Liver (tissue), 9 donors: ENCODE measurements around the gene PGA5. TPM values are rescaled to one million over a fixed set of nuclear protein-coding genes. Genes with fewer than 3 reads are reported as not detected.

Source experiments
- DNase-seq: peaks from one replicate; pipeline ENCODE4 v3.0.0-alpha.2; 2017; ENCODE audit warnings: low spot score
- H3K27ac ChIP-seq, 2 donors: one replicate each; pipeline ENCODE4 v1.7.0; 2013; ENCODE audit warnings: inconsistent platforms in 2 of 2, low read length in 2 of 2, control low read depth in 1 of 2, low read depth in 1 of 2, mild to moderate bottlenecking in 1 of 2
- H3K27me3 ChIP-seq, 4 donors: one replicate each; pipeline versions ENCODE4 v1.6.1 to v1.7.0; 2013; ENCODE audit warnings: low read length in 3 of 4, inconsistent platforms in 1 of 4, mild to moderate bottlenecking in 1 of 4, moderate library complexity in 1 of 4; ENCODE audit not compliant: control insufficient read depth in 4 of 4, insufficient read depth in 4 of 4
- H3K36me3 ChIP-seq, 4 donors: one replicate each; pipeline versions ENCODE4 v1.6.1 to v1.7.0; 2013; ENCODE audit warnings: low read length in 3 of 4, mild to moderate bottlenecking in 3 of 4, low read depth in 1 of 4, moderate library complexity in 1 of 4; ENCODE audit not compliant: control insufficient read depth in 4 of 4, insufficient read depth in 3 of 4
- H3K4me1 ChIP-seq, 4 donors: one replicate each; pipeline versions ENCODE4 v1.6.1 to v1.7.0; 2013; ENCODE audit warnings: low read length in 3 of 4, mild to moderate bottlenecking in 3 of 4, moderate library complexity in 1 of 4; ENCODE audit not compliant: control insufficient read depth in 4 of 4, insufficient read depth in 4 of 4
- H3K4me3 ChIP-seq, 3 donors: one replicate each; pipeline versions ENCODE4 v1.6.1 to v1.7.0; 2013; ENCODE audit warnings: low read length in 3 of 3, control low read depth in 1 of 3, low read depth in 1 of 3, mild to moderate bottlenecking in 1 of 3
- H3K9ac ChIP-seq, 2 donors: one replicate each; pipeline ENCODE4 v1.7.0; 2013; ENCODE audit warnings: low read length in 2 of 2, mild to moderate bottlenecking in 2 of 2, moderate library complexity in 2 of 2, control low read depth in 1 of 2, low read depth in 1 of 2
- H3K9me3 ChIP-seq, 4 donors: one replicate each; pipeline versions ENCODE4 v1.6.1 to v1.7.0; 2013; ENCODE audit warnings: low read length in 3 of 4; ENCODE audit not compliant: control insufficient read depth in 4 of 4
- EGR1 ChIP-seq, 2 donors: IDR thresholded peaks; 2 replicates each; pipeline ENCODE4 v1.6.1; 2016 to 2018; ENCODE audit warnings: antibody characterized with exemption in 2 of 2, low read depth in 2 of 2
- FOXA1 ChIP-seq: IDR thresholded peaks from 2 replicates; pipeline ENCODE4 v1.6.1; 2016; ENCODE audit warnings: antibody characterized with exemption
- FOXA2 ChIP-seq: IDR thresholded peaks from 2 replicates; pipeline ENCODE4 v1.6.1; 2016; ENCODE audit warnings: antibody characterized with exemption
- GABPA ChIP-seq, 2 donors: IDR thresholded peaks in 1 of 2; conservative IDR thresholded peaks in 1 of 2; 2 replicates each; pipeline ENCODE4 v1.6.1; 2016; ENCODE audit warnings: antibody characterized with exemption in 2 of 2, mild to moderate bottlenecking in 1 of 2, moderate library complexity in 1 of 2
- HNF4A ChIP-seq, 2 donors: conservative IDR thresholded peaks; 2 replicates each; pipeline ENCODE4 v1.6.1; 2016; ENCODE audit warnings: antibody characterized with exemption in 2 of 2, mild to moderate bottlenecking in 2 of 2
- HNF4G ChIP-seq: IDR thresholded peaks from 2 replicates; pipeline ENCODE4 v1.6.1; 2016; ENCODE audit warnings: antibody characterized with exemption
- JUND ChIP-seq, 2 donors: IDR thresholded peaks; 2 replicates each; pipeline ENCODE4 v1.6.1; 2016; ENCODE audit warnings: antibody characterized with exemption in 2 of 2
- NR2F2 ChIP-seq: IDR thresholded peaks from 2 replicates; pipeline ENCODE4 v1.6.1; 2016; ENCODE audit warnings: antibody characterized with exemption
- RAD21 ChIP-seq, 2 donors: IDR thresholded peaks; 2 replicates each; pipeline ENCODE4 v1.6.1; 2016; ENCODE audit warnings: antibody characterized with exemption in 2 of 2, mild to moderate bottlenecking in 2 of 2
- RXRA ChIP-seq, 2 donors: IDR thresholded peaks; 2 replicates each; pipeline ENCODE4 v1.6.1; 2017 to 2018; ENCODE audit warnings: antibody characterized with exemption in 2 of 2, mild to moderate bottlenecking in 1 of 2
- SP1 ChIP-seq: IDR thresholded peaks from 2 replicates; pipeline ENCODE4 v1.6.1; 2018; ENCODE audit warnings: antibody characterized with exemption, mild to moderate bottlenecking
- TAF1 ChIP-seq: conservative IDR thresholded peaks from 2 replicates; pipeline ENCODE4 v1.6.1; 2016; ENCODE audit warnings: antibody characterized with exemption, mild to moderate bottlenecking
- YY1 ChIP-seq: IDR thresholded peaks from 2 replicates; pipeline ENCODE4 v1.6.1; 2016; ENCODE audit warnings: antibody characterized with exemption, mild to moderate bottlenecking
- WGBS: extraction: QIAGEN DNeasy Blood & Tissue Kit; methylation state at CpG from one replicate; pipeline ENCODE4 v1.1.7; 2013; 5-methylcytosine and 5-hydroxymethylcytosine counted together
- polyA plus RNA-seq, 2 donors: library from polyadenylated mRNA; stranded (reverse) in 1 of 2; unstranded in 1 of 2; fragments of 200-250 nt in 1 of 2; fragments of >200 nt in 1 of 2; fragmentation: Nextera tagmentation in 1 of 2; extraction: Ambion mirVana in 1 of 2; gene quantifications; one replicate each; pipeline versions ENCODE4 v1.2.1 to v1.2.3, GENCODE V29; 2013 to 2015
- total RNA-seq, 2 donors: library from RNA; depleted of rRNA; stranded (reverse); fragments of >200 nt; gene quantifications; one replicate each; pipeline ENCODE4 v1.2.3, GENCODE V29; 2014
- TF ChIP-seq, protein P1 (sequence below): IDR thresholded peaks from 2 replicates; pipeline ENCODE4 v1.6.1; 2016; ENCODE audit warnings: antibody characterized with exemption, mild to moderate bottlenecking
- TF ChIP-seq, protein P2 (sequence below): IDR thresholded peaks from 2 replicates; pipeline ENCODE4 v1.6.1; 2016; ENCODE audit warnings: antibody characterized with exemption
- TF ChIP-seq, protein P3 (sequence below): IDR thresholded peaks from 2 replicates; pipeline ENCODE4 v1.6.1; 2016; ENCODE audit warnings: antibody characterized with exemption
- TF ChIP-seq, protein P4 (sequence below): fragments of 150-350 bp; IDR thresholded peaks from 2 replicates; pipeline ENCODE4 v1.5.1; 2017; ENCODE audit warnings: improper control_type of control experiment, low read depth, low read length; ENCODE audit not compliant: missing input control
- TF ChIP-seq, protein P5 (sequence below): IDR thresholded peaks from 2 replicates; pipeline ENCODE4 v1.6.1; 2016; ENCODE audit warnings: antibody characterized with exemption
- donor health status: healthy.
- donor health status: healthy.
- donor health status: healthy.
- donor health status: healthy.
- donor health status: healthy.

Gene PGA5
- total and polyA plus RNA-seq, 4 donors: 0.31 to 1.7 (median 0.40) TPM; not detected in 1

DNA sequence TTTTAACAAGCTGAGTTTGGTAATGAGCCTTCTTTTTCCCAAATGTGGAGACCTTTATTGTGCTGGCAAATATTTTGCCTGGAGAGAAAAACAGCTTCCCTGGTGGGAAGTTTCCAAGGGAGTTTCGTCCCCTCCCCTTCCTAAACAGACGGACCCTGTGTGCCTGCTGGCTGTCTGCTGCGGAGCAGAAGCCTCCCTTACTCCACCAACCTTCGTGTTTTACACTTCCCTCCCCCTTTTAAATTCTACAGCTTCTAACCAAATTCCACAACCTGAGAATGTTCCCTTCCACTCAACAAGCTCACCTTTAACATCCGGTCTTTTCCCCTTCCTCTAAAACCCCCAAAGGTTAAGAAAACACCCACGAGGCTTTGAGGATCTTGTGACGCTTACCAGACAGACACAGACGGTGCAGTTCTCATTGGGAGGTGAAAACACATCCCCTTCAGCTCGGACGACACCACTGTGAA lies 37.1 kb downstream of the PGA5 start:
- TF ChIP-seq YY1 (no peak), GABPA (IDR thresholded peaks at IDR 0.05 in 1 of 2, conservative IDR thresholded peaks at IDR 0.05 in 1 of 2) (no peak), EGR1 (IDR thresholded peaks at IDR 0.05; ENCODE audit: low read depth in 2 of 2) (no peak)
- TF ChIP-seq, protein P1, sequence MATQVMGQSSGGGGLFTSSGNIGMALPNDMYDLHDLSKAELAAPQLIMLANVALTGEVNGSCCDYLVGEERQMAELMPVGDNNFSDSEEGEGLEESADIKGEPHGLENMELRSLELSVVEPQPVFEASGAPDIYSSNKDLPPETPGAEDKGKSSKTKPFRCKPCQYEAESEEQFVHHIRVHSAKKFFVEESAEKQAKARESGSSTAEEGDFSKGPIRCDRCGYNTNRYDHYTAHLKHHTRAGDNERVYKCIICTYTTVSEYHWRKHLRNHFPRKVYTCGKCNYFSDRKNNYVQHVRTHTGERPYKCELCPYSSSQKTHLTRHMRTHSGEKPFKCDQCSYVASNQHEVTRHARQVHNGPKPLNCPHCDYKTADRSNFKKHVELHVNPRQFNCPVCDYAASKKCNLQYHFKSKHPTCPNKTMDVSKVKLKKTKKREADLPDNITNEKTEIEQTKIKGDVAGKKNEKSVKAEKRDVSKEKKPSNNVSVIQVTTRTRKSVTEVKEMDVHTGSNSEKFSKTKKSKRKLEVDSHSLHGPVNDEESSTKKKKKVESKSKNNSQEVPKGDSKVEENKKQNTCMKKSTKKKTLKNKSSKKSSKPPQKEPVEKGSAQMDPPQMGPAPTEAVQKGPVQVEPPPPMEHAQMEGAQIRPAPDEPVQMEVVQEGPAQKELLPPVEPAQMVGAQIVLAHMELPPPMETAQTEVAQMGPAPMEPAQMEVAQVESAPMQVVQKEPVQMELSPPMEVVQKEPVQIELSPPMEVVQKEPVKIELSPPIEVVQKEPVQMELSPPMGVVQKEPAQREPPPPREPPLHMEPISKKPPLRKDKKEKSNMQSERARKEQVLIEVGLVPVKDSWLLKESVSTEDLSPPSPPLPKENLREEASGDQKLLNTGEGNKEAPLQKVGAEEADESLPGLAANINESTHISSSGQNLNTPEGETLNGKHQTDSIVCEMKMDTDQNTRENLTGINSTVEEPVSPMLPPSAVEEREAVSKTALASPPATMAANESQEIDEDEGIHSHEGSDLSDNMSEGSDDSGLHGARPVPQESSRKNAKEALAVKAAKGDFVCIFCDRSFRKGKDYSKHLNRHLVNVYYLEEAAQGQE: no peak
- TF ChIP-seq, protein P2, sequence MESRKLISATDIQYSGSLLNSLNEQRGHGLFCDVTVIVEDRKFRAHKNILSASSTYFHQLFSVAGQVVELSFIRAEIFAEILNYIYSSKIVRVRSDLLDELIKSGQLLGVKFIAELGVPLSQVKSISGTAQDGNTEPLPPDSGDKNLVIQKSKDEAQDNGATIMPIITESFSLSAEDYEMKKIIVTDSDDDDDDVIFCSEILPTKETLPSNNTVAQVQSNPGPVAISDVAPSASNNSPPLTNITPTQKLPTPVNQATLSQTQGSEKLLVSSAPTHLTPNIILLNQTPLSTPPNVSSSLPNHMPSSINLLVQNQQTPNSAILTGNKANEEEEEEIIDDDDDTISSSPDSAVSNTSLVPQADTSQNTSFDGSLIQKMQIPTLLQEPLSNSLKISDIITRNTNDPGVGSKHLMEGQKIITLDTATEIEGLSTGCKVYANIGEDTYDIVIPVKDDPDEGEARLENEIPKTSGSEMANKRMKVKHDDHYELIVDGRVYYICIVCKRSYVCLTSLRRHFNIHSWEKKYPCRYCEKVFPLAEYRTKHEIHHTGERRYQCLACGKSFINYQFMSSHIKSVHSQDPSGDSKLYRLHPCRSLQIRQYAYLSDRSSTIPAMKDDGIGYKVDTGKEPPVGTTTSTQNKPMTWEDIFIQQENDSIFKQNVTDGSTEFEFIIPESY: no peak
- no peak overlapping the region for H3K4me3 ChIP-seq
- no peak overlapping the region for H3K27ac ChIP-seq
- DNase-seq: no peak
- WGBS: 76% methylated on average over 10 of the region's 10 CpGs
- H3K36me3 ChIP-seq: no peaks in the 10 kb centered on the region
- no peaks in the 10 kb centered on the region for H3K27me3 ChIP-seq
- no peaks in the 10 kb centered on the region for H3K9me3 ChIP-seq
- H3K4me1 ChIP-seq: peaks cover 0 to 2% (median 0%) of the 10 kb centered on the region in 4 donors
- H3K9ac ChIP-seq: no peak overlapping the region

DNA sequence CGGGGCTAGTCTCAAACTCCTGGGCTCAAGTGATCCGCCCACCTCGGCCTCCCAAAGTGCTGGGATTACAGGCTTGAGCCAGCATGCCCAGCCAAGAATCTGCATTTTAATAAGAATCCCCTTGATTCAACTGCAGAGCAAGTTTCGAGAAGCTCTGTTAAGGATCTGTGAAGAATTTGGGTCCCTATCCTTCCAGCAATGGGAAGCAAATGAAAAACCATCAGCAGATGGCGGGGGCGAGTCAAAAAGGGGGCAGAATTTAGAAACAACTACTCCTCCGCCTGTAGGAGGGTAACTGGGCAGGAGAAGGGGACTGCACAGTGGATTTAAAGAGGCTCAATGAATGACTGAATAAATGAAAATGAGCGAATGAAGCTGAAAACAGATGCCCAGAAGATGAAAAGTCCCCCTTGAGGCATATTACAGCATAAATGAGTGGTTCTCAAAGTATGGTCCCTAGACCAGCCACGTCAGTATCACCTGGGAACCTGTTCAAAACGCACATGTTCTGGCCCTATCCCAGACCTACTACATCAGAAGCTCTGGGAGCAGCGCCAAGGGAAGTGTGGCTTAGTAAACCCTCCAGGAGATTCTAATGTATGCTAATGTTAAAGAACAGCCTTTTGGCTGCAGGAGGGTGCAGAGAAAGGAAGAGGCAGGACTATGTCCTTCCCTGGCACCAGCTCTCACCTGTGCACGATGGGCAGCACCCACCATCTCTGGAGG lies 39.1 kb downstream of the PGA5 start:
- WGBS: 86% methylated on average over 12 of the region's 12 CpGs
- Histone ChIP-seq H3K27ac (no peak overlapping the region), H3K4me1 (peaks cover 0 to 2% (median 0%) of the 10 kb centered on the region in 4 donors), H3K36me3 (peaks cover 0 to 3% (median 0%) of the 10 kb centered on the region in 4 donors), H3K9ac (no peak overlapping the region), H3K9me3 (no peaks in the 10 kb centered on the region), H3K4me3 (no peak overlapping the region), H3K27me3 (no peaks in the 10 kb centered on the region)
- DNase-seq: no peak
- TF ChIP-seq, protein P3, sequence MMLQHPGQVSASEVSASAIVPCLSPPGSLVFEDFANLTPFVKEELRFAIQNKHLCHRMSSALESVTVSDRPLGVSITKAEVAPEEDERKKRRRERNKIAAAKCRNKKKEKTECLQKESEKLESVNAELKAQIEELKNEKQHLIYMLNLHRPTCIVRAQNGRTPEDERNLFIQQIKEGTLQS: no peak
- TF ChIP-seq SP1 (no peak), HNF4G (no peak), HNF4A (conservative IDR thresholded peaks at IDR 0.05) (no peak), GABPA (IDR thresholded peaks at IDR 0.05 in 1 of 2, conservative IDR thresholded peaks at IDR 0.05 in 1 of 2) (no peak), FOXA1 (no peak), TAF1 (no peak), YY1 (no peak), FOXA2 (no peak), JUND (IDR thresholded peaks at IDR 0.05) (no peak), RAD21 (IDR thresholded peaks at IDR 0.05) (no peak), RXRA (IDR thresholded peaks at IDR 0.05) (no peak), EGR1 (IDR thresholded peaks at IDR 0.05; ENCODE audit: low read depth in 2 of 2) (no peak), NR2F2 (no peak)
- TF ChIP-seq, protein P2: no peak
- TF ChIP-seq, protein P4, sequence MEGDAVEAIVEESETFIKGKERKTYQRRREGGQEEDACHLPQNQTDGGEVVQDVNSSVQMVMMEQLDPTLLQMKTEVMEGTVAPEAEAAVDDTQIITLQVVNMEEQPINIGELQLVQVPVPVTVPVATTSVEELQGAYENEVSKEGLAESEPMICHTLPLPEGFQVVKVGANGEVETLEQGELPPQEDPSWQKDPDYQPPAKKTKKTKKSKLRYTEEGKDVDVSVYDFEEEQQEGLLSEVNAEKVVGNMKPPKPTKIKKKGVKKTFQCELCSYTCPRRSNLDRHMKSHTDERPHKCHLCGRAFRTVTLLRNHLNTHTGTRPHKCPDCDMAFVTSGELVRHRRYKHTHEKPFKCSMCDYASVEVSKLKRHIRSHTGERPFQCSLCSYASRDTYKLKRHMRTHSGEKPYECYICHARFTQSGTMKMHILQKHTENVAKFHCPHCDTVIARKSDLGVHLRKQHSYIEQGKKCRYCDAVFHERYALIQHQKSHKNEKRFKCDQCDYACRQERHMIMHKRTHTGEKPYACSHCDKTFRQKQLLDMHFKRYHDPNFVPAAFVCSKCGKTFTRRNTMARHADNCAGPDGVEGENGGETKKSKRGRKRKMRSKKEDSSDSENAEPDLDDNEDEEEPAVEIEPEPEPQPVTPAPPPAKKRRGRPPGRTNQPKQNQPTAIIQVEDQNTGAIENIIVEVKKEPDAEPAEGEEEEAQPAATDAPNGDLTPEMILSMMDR: no peak
- TF ChIP-seq, protein P5, sequence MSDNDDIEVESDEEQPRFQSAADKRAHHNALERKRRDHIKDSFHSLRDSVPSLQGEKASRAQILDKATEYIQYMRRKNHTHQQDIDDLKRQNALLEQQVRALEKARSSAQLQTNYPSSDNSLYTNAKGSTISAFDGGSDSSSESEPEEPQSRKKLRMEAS: no peak
